Astrocyte (in vitro differentiated cells and primary cell): ENCODE data around the gene DGKE. TPM values are rescaled to one million over a fixed set of nuclear protein-coding genes. Genes with fewer than 3 reads are reported as not detected.

Experiments used
- DNase-seq: peaks from one replicate; pipeline ENCODE4 v3.0.0-alpha.2; 2010; ENCODE audit warnings: low read depth
- FAIRE-seq: peaks from 2 replicates; lab custom pipeline; 2011; peaks lifted over from hg19 to GRCh38; lab: Jason Lieb, UNC
- H2AFZ ChIP-seq: 2 replicates; pipeline ENCODE4 v1.6.0; 2012; ENCODE audit warnings: low read depth, low read length, inconsistent platforms
- H3K27ac ChIP-seq: 2 replicates; pipeline ENCODE4 v1.5.1; 2011; ENCODE audit warnings: low read depth, low read length, inconsistent platforms
- H3K27me3 ChIP-seq: 2 replicates; pipeline ENCODE4 v1.6.0; 2011; ENCODE audit warnings: low read length, inconsistent platforms; ENCODE audit not compliant: insufficient read depth
- H3K36me3 ChIP-seq: 2 replicates; pipeline ENCODE4 v1.5.1; 2011; ENCODE audit warnings: low read length, inconsistent platforms; ENCODE audit not compliant: insufficient read depth
- H3K4me1 ChIP-seq: 2 replicates; pipeline ENCODE4 v1.5.1; 2011; ENCODE audit warnings: low read length, inconsistent platforms; ENCODE audit not compliant: insufficient read depth
- H3K4me2 ChIP-seq: 2 replicates; pipeline ENCODE4 v1.6.0; 2012; ENCODE audit warnings: low read length, inconsistent platforms
- H3K4me3 ChIP-seq: 2 replicates; pipeline ENCODE4 v1.5.1; 2011; ENCODE audit warnings: low read depth, mild to moderate bottlenecking, low read length, inconsistent platforms; ENCODE audit not compliant: insufficient read depth
- H3K79me2 ChIP-seq: 2 replicates; pipeline ENCODE4 v1.6.0; 2012; ENCODE audit warnings: mild to moderate bottlenecking, low read length, inconsistent platforms; ENCODE audit not compliant: insufficient read depth
- H3K9ac ChIP-seq: 2 replicates; pipeline ENCODE4 v1.6.0; 2012; ENCODE audit warnings: mild to moderate bottlenecking, low read length, inconsistent platforms
- H3K9me3 ChIP-seq: 2 replicates; pipeline ENCODE4 v1.5.1; 2012; ENCODE audit warnings: low read depth, mild to moderate bottlenecking, low read length, inconsistent platforms; ENCODE audit not compliant: insufficient read depth
- H4K20me1 ChIP-seq: 2 replicates; pipeline ENCODE4 v1.6.0; 2012; ENCODE audit warnings: low read length, inconsistent platforms; ENCODE audit not compliant: insufficient read depth
- H3K27ac Mint-ChIP-seq: one replicate; pipeline ENCODE4 v1.8.0; 2021; ENCODE audit warnings: mild to moderate bottlenecking, mixed read lengths; ENCODE audit not compliant: unreplicated experiment
- H3K27me3 Mint-ChIP-seq: one replicate; pipeline ENCODE4 v1.8.0; 2021; ENCODE audit warnings: low read depth, mixed read lengths; ENCODE audit not compliant: unreplicated experiment
- H3K36me3 Mint-ChIP-seq: one replicate; pipeline ENCODE4 v1.8.0; 2021; ENCODE audit warnings: low read depth, mixed read lengths; ENCODE audit not compliant: unreplicated experiment
- H3K4me1 Mint-ChIP-seq: one replicate; pipeline ENCODE4 v1.8.0; 2021; ENCODE audit warnings: low read depth, mixed read lengths; ENCODE audit not compliant: unreplicated experiment
- H3K4me3 Mint-ChIP-seq: one replicate; pipeline ENCODE4 v1.8.0; 2021; ENCODE audit warnings: mild to moderate bottlenecking, moderate library complexity, mixed read lengths; ENCODE audit not compliant: unreplicated experiment
- H3K9me3 Mint-ChIP-seq: one replicate; pipeline ENCODE4 v1.8.0; 2021; ENCODE audit warnings: mild to moderate bottlenecking, mixed read lengths; ENCODE audit not compliant: unreplicated experiment
- EZH2 ChIP-seq: IDR thresholded peaks from 2 replicates; pipeline ENCODE4 v1.6.1; 2012; ENCODE audit warnings: mild to moderate bottlenecking, low read length, inconsistent platforms; ENCODE audit not compliant: insufficient read depth
- total RNA-seq: library from RNA; stranded (reverse); gene quantifications from 2 replicates; pipeline ENCODE4 v1.2.1, GENCODE V29; 2021
- TF ChIP-seq, protein P1 (sequence below): IDR thresholded peaks from 2 replicates; pipeline ENCODE4 v1.5.1; 2011; ENCODE audit warnings: low read depth, mild to moderate bottlenecking, inconsistent platforms, low read length, moderate library complexity; ENCODE audit not compliant: insufficient read depth

The DGKE gene
- total RNA-seq, 1 donor from 2014 or later: 5.5 TPM

DNA sequence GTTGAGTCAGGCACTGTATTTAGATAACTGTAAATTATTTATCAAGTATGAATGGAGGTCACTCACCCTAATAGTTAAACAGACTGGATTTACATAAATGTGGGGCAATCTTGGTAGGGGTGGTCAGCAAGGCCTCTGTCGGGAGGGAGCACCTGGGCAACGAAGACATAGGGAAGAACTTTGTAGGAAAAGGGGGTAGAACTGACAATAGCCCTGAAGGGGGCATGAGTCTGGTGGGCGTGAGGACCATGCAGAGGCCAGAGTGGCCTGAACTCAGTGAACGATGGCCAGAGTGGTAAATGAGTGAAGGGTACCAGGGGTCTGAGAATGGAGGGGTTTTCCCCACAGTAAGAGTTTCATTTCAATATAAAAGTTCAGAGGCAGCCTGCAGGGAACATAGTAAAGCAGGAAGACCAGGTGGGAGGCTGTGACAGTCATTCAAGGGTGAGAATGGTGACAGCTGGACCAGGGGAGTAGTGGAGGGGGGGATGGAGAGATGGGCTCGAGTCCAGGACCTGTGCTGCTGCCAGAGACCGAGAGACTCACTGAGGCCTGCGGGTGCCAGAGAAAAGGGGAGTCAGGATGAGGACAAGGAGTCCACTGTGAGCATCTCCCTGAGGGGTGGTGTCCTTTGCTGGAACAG is 3.1 kb upstream of the DGKE start:
- Mint-ChIP-seq H3K27me3 (no peaks in the 10 kb centered on the region), H3K36me3 (peaks cover 6% of the 10 kb centered on the region), H3K9me3 (no peaks in the 10 kb centered on the region), H3K4me3 (no peak overlapping the region), H3K27ac (no peak overlapping the region), H3K4me1 (peaks cover 10% of the 10 kb centered on the region)
- Histone ChIP-seq H3K4me1 (no peaks in the 10 kb centered on the region), H3K9ac (no peak overlapping the region), H3K4me3 (no peak overlapping the region), H3K36me3 (no peaks in the 10 kb centered on the region), H3K9me3 (no peaks in the 10 kb centered on the region), H2AFZ (no peak overlapping the region), H4K20me1 (peaks cover 19% of the 10 kb centered on the region), H3K4me2 (no peak overlapping the region), H3K27me3 (no peaks in the 10 kb centered on the region), H3K79me2 (peaks cover 13% of the 10 kb centered on the region), H3K27ac (no peak overlapping the region)
- FAIRE-seq: no peak
- DNase-seq: no peak
- TF ChIP-seq, protein P1, sequence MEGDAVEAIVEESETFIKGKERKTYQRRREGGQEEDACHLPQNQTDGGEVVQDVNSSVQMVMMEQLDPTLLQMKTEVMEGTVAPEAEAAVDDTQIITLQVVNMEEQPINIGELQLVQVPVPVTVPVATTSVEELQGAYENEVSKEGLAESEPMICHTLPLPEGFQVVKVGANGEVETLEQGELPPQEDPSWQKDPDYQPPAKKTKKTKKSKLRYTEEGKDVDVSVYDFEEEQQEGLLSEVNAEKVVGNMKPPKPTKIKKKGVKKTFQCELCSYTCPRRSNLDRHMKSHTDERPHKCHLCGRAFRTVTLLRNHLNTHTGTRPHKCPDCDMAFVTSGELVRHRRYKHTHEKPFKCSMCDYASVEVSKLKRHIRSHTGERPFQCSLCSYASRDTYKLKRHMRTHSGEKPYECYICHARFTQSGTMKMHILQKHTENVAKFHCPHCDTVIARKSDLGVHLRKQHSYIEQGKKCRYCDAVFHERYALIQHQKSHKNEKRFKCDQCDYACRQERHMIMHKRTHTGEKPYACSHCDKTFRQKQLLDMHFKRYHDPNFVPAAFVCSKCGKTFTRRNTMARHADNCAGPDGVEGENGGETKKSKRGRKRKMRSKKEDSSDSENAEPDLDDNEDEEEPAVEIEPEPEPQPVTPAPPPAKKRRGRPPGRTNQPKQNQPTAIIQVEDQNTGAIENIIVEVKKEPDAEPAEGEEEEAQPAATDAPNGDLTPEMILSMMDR: no peak
- TF ChIP-seq EZH2: no peak

DNA sequence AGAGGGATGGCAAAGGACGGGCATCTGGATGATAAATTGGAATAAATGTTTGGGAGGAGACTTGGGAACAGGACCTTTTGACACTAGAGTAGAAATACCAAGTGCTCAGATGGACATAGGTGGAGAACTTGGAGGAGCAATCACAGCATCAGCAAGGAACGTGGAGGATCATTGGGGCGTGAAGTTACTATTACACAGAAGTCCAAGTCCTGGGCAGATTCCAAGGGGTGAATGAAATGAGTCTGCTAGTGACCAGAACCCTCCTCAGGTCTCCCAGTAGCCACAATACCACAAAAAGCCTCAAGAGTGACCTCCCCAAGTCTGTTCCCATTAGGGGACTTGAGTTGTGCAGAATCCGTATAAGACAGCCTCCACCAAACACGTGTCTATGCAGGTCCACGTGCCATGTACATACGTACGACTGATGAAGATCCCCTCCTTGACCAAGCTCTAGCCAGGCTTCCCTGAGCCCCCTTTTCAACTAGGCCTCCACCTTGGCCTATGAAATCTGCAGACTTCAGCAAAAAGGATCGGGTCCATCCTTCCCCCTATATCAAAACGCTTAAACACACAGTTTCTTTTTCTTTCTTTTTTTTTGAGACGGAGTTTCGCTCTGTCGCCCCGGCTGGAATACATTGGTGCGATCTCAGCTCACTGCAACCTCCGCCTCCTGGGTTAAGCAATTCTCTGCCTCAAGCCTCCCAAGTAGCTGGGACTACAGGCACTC is 2.4 kb upstream of the DGKE start:
- no peak for DNase-seq
- Histone ChIP-seq H3K27ac (no peak overlapping the region), H3K36me3 (no peaks in the 10 kb centered on the region), H4K20me1 (peaks cover 19% of the 10 kb centered on the region), H3K4me1 (no peaks in the 10 kb centered on the region), H2AFZ (no peak overlapping the region), H3K79me2 (peaks cover 13% of the 10 kb centered on the region), H3K9me3 (no peaks in the 10 kb centered on the region), H3K4me2 (no peak overlapping the region), H3K4me3 (no peak overlapping the region), H3K27me3 (no peaks in the 10 kb centered on the region), H3K9ac (no peak overlapping the region)
- no peaks in the 10 kb centered on the region for H3K9me3 Mint-ChIP-seq
- H3K36me3 Mint-ChIP-seq: peaks cover 6% of the 10 kb centered on the region
- H3K4me1 Mint-ChIP-seq: peaks cover 10% of the 10 kb centered on the region
- H3K4me3 Mint-ChIP-seq: peak overlapping the region; percentile 90
- H3K27ac Mint-ChIP-seq: no peak overlapping the region
- no peak for FAIRE-seq
- TF ChIP-seq, protein P1: no peak
- TF ChIP-seq EZH2: no peak
- H3K27me3 Mint-ChIP-seq: no peaks in the 10 kb centered on the region

DNA sequence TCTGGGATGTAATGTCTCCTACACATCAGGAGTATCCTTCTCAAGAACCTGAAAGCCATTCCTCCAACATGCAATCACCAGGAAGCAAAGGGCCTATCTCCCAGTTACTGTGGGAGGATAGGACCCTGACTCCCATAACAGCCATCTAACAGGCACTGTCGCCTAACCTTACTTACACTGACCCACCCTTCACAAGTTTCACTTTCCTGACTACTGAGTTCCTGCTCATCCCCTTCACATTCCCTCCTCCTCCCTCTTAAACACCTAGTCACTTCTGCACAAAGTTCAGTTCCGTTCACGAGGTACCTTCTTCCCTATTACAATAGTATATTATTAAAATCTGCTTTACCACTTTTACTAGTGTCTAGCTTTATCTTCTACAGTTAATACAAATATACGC is 1.5 kb upstream of the DGKE start:
- H3K79me2 ChIP-seq: peaks cover 13% of the 10 kb centered on the region
- peaks cover 19% of the 10 kb centered on the region for H4K20me1 ChIP-seq
- DNase-seq (no peak), FAIRE-seq (no peak)
- TF ChIP-seq, protein P1: no peak
- TF ChIP-seq EZH2: no peak
- no peak overlapping the region for H3K9ac ChIP-seq
- Mint-ChIP-seq H3K4me3 (peak overlapping the region; percentile 90), H3K27me3 (no peaks in the 10 kb centered on the region), H3K36me3 (peaks cover 6% of the 10 kb centered on the region), H3K9me3 (no peaks in the 10 kb centered on the region), H3K27ac (peak overlapping the region; percentile 63), H3K4me1 (peaks cover 10% of the 10 kb centered on the region)
- no peak overlapping the region for H3K27ac ChIP-seq
- no peaks in the 10 kb centered on the region for H3K27me3 ChIP-seq
- peak overlapping the region; percentile 90 for H3K4me2 ChIP-seq
- H3K4me3 ChIP-seq: peak overlapping the region; percentile 74
- no peaks in the 10 kb centered on the region for H3K9me3 ChIP-seq
- H3K4me1 ChIP-seq: no peaks in the 10 kb centered on the region
- no peaks in the 10 kb centered on the region for H3K36me3 ChIP-seq
- H2AFZ ChIP-seq: no peak overlapping the region
